ENCODE results near the gene ARPC5. TPM values are rescaled to one million over a fixed set of nuclear protein-coding genes. Genes with fewer than 3 reads are reported as not detected.

ARPC5 gene
- polyA plus RNA-seq, 3 donors = 110 to 1,089 (median 1,064) TPM

GRCh38 chr1:183673605-183674323 lies 38.2 kb upstream of the ARPC5 start:
- Histone ChIP-seq H3K9me3 (replicated peaks in 1 of 2; ENCODE audit: control insufficient read depth in 1 of 2, insufficient read depth in 1 of 2, low read length in 2 of 2) (no peaks in the 10 kb centered on the region), H3K79me2 (ENCODE audit: insufficient read depth, low read length) (no peaks in the 10 kb centered on the region), H3K27ac (ENCODE audit: low read depth in 1 of 2, low read length in 2 of 2) (no peak overlapping the region), H3K4me3 (replicated peaks in 1 of 3; ENCODE audit: low read depth in 2 of 3, low read length in 3 of 3) (no peak overlapping the region), H3K27me3 (ENCODE audit: control insufficient read depth in 2 of 2, insufficient read depth in 2 of 2, low read length in 2 of 2) (peaks cover 0 to 3% of the 10 kb centered on the region in 2 donors), H2AFZ (ENCODE audit: insufficient read depth, low read depth, low read length, poor library complexity, severe bottlenecking) (no peak overlapping the region), H3K9ac (ENCODE audit: insufficient read depth, low read length, poor library complexity, severe bottlenecking) (no peak overlapping the region), H3K4me2 (replicated peaks; ENCODE audit: extremely low read depth, low read length, poor library complexity, severe bottlenecking) (no peak overlapping the region), H4K20me1 (ENCODE audit: insufficient read depth, low read length) (no peaks in the 10 kb centered on the region), H3K4me1 (ENCODE audit: control insufficient read depth in 1 of 2, insufficient read depth in 2 of 2, low read length in 2 of 2) (no peaks in the 10 kb centered on the region), H3K36me3 (replicated peaks in 1 of 2; ENCODE audit: control insufficient read depth in 1 of 2, insufficient read depth in 2 of 2, low read length in 2 of 2) (no peaks in the 10 kb centered on the region)
- peaks cover 0 to 9% (median 1%) of the 10 kb centered on the region in 3 donors for H3K27me3 Mint-ChIP-seq (ENCODE audit: low read depth in 3 of 3)
- H3K4me3 Mint-ChIP-seq = no peak overlapping the region
- no peaks in the 10 kb centered on the region for H3K36me3 Mint-ChIP-seq
- no peak overlapping the region for H3K27ac Mint-ChIP-seq
- no CpG with 5 or more reads among the region's 2 CpGs for WGBS (ENCODE audit: insufficient coverage)
- H3K9me3 Mint-ChIP-seq = peaks cover 0 to 9% (median 5%) of the 10 kb centered on the region in 7 donors
- no peak for DNase-seq
- H3K4me1 Mint-ChIP-seq = no peaks in the 10 kb centered on the region
- no peak for TF ChIP-seq CTCF (IDR thresholded peaks at IDR 0.05)
- intact Hi-C loops (cut with micrococcal nuclease) = no loop called here

DNA sequence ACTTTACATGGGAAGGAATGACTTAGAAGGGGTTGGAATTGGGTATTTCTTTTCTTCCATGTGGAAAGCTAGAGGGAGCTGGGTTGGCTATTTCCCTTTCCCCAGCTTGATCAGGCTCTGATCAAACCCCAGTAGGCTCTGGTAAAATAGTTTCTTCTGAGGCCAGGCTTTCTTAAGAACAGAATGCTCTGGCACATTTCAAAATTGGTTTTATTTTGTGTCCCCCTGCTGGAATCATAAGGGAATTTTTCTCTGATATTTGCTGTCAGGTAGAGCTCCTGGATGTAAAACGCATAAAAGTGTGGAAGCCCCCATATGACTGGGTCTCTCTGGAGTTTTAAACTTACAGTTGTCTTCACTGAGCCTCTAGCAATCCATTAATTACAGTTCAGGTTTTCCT lies 34.6 kb upstream of the ARPC5 start:
- 100% methylated on average over 1 of the region's 1 CpG for WGBS (ENCODE audit: insufficient coverage)
- Mint-ChIP-seq H3K36me3 (no peaks in the 10 kb centered on the region), H3K9me3 (peaks cover 0 to 9% (median 5%) of the 10 kb centered on the region in 7 donors), H3K27ac (no peak overlapping the region), H3K4me3 (no peak overlapping the region), H3K4me1 (no peaks in the 10 kb centered on the region), H3K27me3 (ENCODE audit: low read depth in 3 of 3) (peaks cover 0 to 11% (median 4%) of the 10 kb centered on the region in 3 donors)
- Histone ChIP-seq H3K4me1 (ENCODE audit: control insufficient read depth in 1 of 2, insufficient read depth in 2 of 2, low read length in 2 of 2) (no peaks in the 10 kb centered on the region), H3K36me3 (replicated peaks in 1 of 2; ENCODE audit: control insufficient read depth in 1 of 2, insufficient read depth in 2 of 2, low read length in 2 of 2) (no peaks in the 10 kb centered on the region), H3K4me3 (replicated peaks in 1 of 3; ENCODE audit: low read depth in 2 of 3, low read length in 3 of 3) (no peak overlapping the region), H2AFZ (ENCODE audit: insufficient read depth, low read depth, low read length, poor library complexity, severe bottlenecking) (no peak overlapping the region), H3K27me3 (ENCODE audit: control insufficient read depth in 2 of 2, insufficient read depth in 2 of 2, low read length in 2 of 2) (peaks cover 0 to 3% of the 10 kb centered on the region in 2 donors), H3K9ac (ENCODE audit: insufficient read depth, low read length, poor library complexity, severe bottlenecking) (no peak overlapping the region), H3K4me2 (replicated peaks; ENCODE audit: extremely low read depth, low read length, poor library complexity, severe bottlenecking) (no peak overlapping the region), H3K27ac (ENCODE audit: low read depth in 1 of 2, low read length in 2 of 2) (no peak overlapping the region), H4K20me1 (ENCODE audit: insufficient read depth, low read length) (no peaks in the 10 kb centered on the region), H3K9me3 (replicated peaks in 1 of 2; ENCODE audit: control insufficient read depth in 1 of 2, insufficient read depth in 1 of 2, low read length in 2 of 2) (no peaks in the 10 kb centered on the region), H3K79me2 (ENCODE audit: insufficient read depth, low read length) (no peaks in the 10 kb centered on the region)
- DNase-seq = no peak
- intact Hi-C loops (cut with micrococcal nuclease) = no loop called here
- TF ChIP-seq CTCF (IDR thresholded peaks at IDR 0.05) = no peak

Data from CD14-positive monocyte (primary cell).